Cerebellar cortex (tissue), 1 donor: ENCODE results near the gene CCNJ.
A peak's percentile ranks its signal among the peaks of the same experiment; 100 is the strongest.
"Not testable (repeated sequence)": the region's sequence is repeated elsewhere in the genome, so short reads cannot be mapped to it uniquely, and the experiment has no call there.

Source experiments
- DNase-seq: peaks from one replicate; pipeline ENCODE4 v3.0.0-alpha.2; 2015; ENCODE audit warnings: low spot score

Gene CCNJ

GRCh38 chr10:96043033-96043892, at the start of gene CCNJ:
CCNJ (plus strand) TSS chr10:96043583; CDS start chr10:96044394, 811 bp downstream.
- DNase-seq = peak; percentile 85

GRCh38 chr10:95994376-95994775, 49.0 kb upstream of the CCNJ start:
- DNase-seq = not testable (repeated sequence)

GRCh38 chr10:95998255-95998784, 45.1 kb upstream of the CCNJ start:
- DNase-seq = no peak

- no peak for DNase-seq
Measured at GRCh38 chr10:96013956-96014355, 29.4 kb upstream of the CCNJ start.

- no peak for DNase-seq
Measured at GRCh38 chr10:96014473-96015102, 28.8 kb upstream of the CCNJ start.

- DNase-seq = peak; percentile 76
Measured at GRCh38 chr10:96017191-96017687, 26.1 kb upstream of the CCNJ start.

- no peak for DNase-seq
Measured at GRCh38 chr10:96021332-96021731, 22.1 kb upstream of the CCNJ start.

GRCh38 chr10:96022739-96023138, 20.6 kb upstream of the CCNJ start:
- no peak for DNase-seq

- DNase-seq = no peak
Measured at GRCh38 chr10:96023168-96023567, 20.2 kb upstream of the CCNJ start.

- peak; percentile 4 for DNase-seq
Measured at GRCh38 chr10:96025566-96025965, 17.8 kb upstream of the CCNJ start.

GRCh38 chr10:96034625-96035024, 8.8 kb upstream of the CCNJ start:
- no peak for DNase-seq

- no peak for DNase-seq
Measured at GRCh38 chr10:96038476-96039387, 4.7 kb upstream of the CCNJ start.

GRCh38 chr10:96041146-96041545, 2.2 kb upstream of the CCNJ start:
- DNase-seq = no peak

GRCh38 chr10:96043893-96044715, 721 bp downstream of the CCNJ start:
- DNase-seq = peak; percentile 55

- DNase-seq = no peak
Measured at GRCh38 chr10:96044736-96045135, 1.4 kb downstream of the CCNJ start.

- DNase-seq = no peak
Measured at GRCh38 chr10:96046546-96046945, 3.2 kb downstream of the CCNJ start.

GRCh38 chr10:96047004-96047649, 3.7 kb downstream of the CCNJ start:
- peak; percentile 7 for DNase-seq

GRCh38 chr10:96047925-96048324, 4.5 kb downstream of the CCNJ start:
- DNase-seq = not testable (repeated sequence)

GRCh38 chr10:96049340-96049739, 6.0 kb downstream of the CCNJ start:
- no peak for DNase-seq

- no peak for DNase-seq
Measured at GRCh38 chr10:96053985-96054384, 10.6 kb downstream of the CCNJ start.
